ENCODE measurements around the gene PTPN14. TPM values are rescaled to one million over a fixed set of nuclear protein-coding genes. Genes with fewer than 3 reads are reported as not detected.

Gene PTPN14
- total RNA-seq, 1 experiment from 2014 or later = 209 TPM

GRCh38 chr1:214417545-214418210, 133.7 kb downstream of the PTPN14 start:
- no TSS peak for BruUV-seq (replicated peaks)
- Histone ChIP-seq H3K4me1 (ENCODE audit: control insufficient read depth, insufficient read depth, low read length) (peaks cover 67% of the 10 kb centered on the region), H3K9me3 (ENCODE audit: control insufficient read depth, insufficient read depth, low read depth, low read length) (no peaks in the 10 kb centered on the region), H3K4me3 (ENCODE audit: low read depth in 2 of 2, low read length in 2 of 2) (no peak overlapping the region), H3K36me3 (ENCODE audit: control insufficient read depth, insufficient read depth, low read length) (peaks cover 5% of the 10 kb centered on the region), H3K27ac (ENCODE audit: low read length) (peak overlapping the region; percentile 39), H3K27me3 (ENCODE audit: control insufficient read depth, insufficient read depth, low read length) (no peaks in the 10 kb centered on the region)
- CTCF ChIA-PET = no interaction called here
- intact Hi-C loops (cut with micrococcal nuclease; ENCODE audit: unreplicated experiment) = no loop called here
- DNase-seq (ENCODE audit: low read depth, low spot score) = no peak
- TF ChIP-seq REST (IDR thresholded peaks at IDR 0.05; ENCODE audit: insufficient read depth in 1 of 2, low read depth in 2 of 2, low read length in 1 of 2) = no peak
- no peak for TF ChIP-seq POLR2AphosphoS5 (IDR thresholded peaks at IDR 0.05; ENCODE audit: low read depth, low read length)
- TF ChIP-seq SIN3A (IDR thresholded peaks at IDR 0.05; ENCODE audit: borderline replicate concordance, insufficient read depth, low read depth, low read length) = no peak
- TF ChIP-seq TCF7L2 (IDR thresholded peaks at IDR 0.05; ENCODE audit: low read depth, low read length) = no peak
- TF ChIP-seq, protein P1, sequence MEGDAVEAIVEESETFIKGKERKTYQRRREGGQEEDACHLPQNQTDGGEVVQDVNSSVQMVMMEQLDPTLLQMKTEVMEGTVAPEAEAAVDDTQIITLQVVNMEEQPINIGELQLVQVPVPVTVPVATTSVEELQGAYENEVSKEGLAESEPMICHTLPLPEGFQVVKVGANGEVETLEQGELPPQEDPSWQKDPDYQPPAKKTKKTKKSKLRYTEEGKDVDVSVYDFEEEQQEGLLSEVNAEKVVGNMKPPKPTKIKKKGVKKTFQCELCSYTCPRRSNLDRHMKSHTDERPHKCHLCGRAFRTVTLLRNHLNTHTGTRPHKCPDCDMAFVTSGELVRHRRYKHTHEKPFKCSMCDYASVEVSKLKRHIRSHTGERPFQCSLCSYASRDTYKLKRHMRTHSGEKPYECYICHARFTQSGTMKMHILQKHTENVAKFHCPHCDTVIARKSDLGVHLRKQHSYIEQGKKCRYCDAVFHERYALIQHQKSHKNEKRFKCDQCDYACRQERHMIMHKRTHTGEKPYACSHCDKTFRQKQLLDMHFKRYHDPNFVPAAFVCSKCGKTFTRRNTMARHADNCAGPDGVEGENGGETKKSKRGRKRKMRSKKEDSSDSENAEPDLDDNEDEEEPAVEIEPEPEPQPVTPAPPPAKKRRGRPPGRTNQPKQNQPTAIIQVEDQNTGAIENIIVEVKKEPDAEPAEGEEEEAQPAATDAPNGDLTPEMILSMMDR (IDR thresholded peaks at IDR 0.05) = no peak
- POLR2A ChIA-PET = no interaction called here
- ATAC-seq = 0 out of 2 replicates have a peak, but pooled peaks have one; percentile 16
- in situ Hi-C loops (cut with HindIII; ENCODE audit: low pct_unique_long_range_greater_than_20kb, low sequenced_read_pairs) = no loop called here

DNA sequence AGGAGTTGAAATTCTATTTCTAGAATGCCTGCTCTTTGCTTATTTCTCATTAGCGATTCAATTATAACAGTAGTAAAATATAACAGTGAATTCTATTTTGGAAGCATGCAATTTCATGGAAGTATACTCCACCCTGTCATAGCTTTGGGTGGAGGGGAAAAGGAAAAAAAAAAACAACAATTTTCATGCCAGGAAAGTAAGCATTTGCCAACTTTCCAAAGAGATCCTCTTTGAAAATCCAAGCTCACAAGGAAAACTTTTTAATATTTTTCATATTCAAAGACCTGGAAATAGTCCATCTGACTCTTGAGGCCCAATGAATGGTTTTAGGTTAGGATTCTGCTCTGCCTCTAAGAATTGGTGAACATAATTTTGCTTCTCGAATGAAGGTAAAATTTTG, 134.5 kb downstream of the PTPN14 start:
- DNase-seq (ENCODE audit: low read depth, low spot score) (no peak), ATAC-seq (no peak)
- Histone ChIP-seq H3K27me3 (ENCODE audit: control insufficient read depth, insufficient read depth, low read length) (no peaks in the 10 kb centered on the region), H3K4me3 (ENCODE audit: low read depth in 2 of 2, low read length in 2 of 2) (no peak overlapping the region), H3K36me3 (ENCODE audit: control insufficient read depth, insufficient read depth, low read length) (peaks cover 7% of the 10 kb centered on the region), H3K9me3 (ENCODE audit: control insufficient read depth, insufficient read depth, low read depth, low read length) (no peaks in the 10 kb centered on the region; the same call in 1 of the 2 replicates), H3K4me1 (ENCODE audit: control insufficient read depth, insufficient read depth, low read length) (peaks cover 60% of the 10 kb centered on the region), H3K27ac (ENCODE audit: low read length) (peak overlapping the region; percentile 70; the same call in 1 of the 2 replicates)
- intact Hi-C loops (cut with micrococcal nuclease; ENCODE audit: unreplicated experiment) = no loop called here
- ChIA-PET POLR2A (no interaction called here), CTCF (no interaction called here)
- no peak for TF ChIP-seq TCF7L2 (IDR thresholded peaks at IDR 0.05; ENCODE audit: low read depth, low read length)
- TF ChIP-seq REST (IDR thresholded peaks at IDR 0.05; ENCODE audit: insufficient read depth in 1 of 2, low read depth in 2 of 2, low read length in 1 of 2) = no peak
- no peak for TF ChIP-seq POLR2AphosphoS5 (IDR thresholded peaks at IDR 0.05; ENCODE audit: low read depth, low read length)
- no peak for TF ChIP-seq SIN3A (IDR thresholded peaks at IDR 0.05; ENCODE audit: borderline replicate concordance, insufficient read depth, low read depth, low read length)
- TF ChIP-seq, protein P1 (IDR thresholded peaks at IDR 0.05) = no peak
- in situ Hi-C loops (cut with HindIII; ENCODE audit: low pct_unique_long_range_greater_than_20kb, low sequenced_read_pairs) = no loop called here
- BruUV-seq (replicated peaks) = no TSS peak

All from Panc1 (cell line).